ENCODE results near the gene ZBTB44. TPM values are rescaled to one million over a fixed set of nuclear protein-coding genes. Genes with fewer than 3 reads are reported as not detected.

ZBTB44 gene
- polyA plus RNA-seq, 1 of the 3 experiments (the other 2 are of a cell fraction) = 5.0 TPM

DNA sequence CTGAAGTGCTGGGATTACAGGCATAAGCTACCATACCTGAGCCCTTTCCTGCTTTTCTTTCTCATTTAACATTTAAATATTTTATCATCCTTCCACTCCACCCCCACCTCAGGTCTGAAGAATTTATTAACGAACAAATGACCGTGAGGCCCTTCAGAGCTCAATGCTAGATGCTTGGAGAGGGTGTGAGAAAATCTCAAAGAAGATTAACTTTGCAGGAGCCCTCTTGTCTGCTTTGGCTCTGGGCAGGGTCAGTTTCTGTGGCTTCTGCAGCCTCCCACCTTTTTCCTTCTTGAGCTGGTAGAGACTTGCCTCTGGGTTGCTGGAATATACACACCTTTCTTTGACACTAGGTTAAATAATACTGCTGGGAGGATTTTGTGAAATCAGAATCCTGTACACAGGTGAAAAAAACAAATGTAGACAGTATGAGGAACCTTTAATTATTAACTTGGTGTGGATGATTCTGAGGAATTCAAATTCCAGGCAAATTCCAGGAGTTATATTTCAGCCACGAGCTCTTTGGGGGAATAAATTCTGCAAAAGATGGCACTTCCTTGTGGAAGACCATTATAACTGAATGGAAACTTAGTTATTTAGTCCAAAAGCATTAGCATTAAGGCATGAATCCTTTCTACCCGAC, 3.4 kb upstream of the ZBTB44 start (continued):
- TF ChIP-seq ZBTB33 (IDR thresholded peaks at IDR 0.05; ENCODE audit: borderline replicate concordance, low read depth) = no peak
- no peak for TF ChIP-seq YY1 (IDR thresholded peaks at IDR 0.05; ENCODE audit: low read depth)
- TF ChIP-seq FOXM1 (IDR thresholded peaks at IDR 0.05; ENCODE audit: low read depth) = no peak
- no peak for TF ChIP-seq ELF1 (IDR thresholded peaks at IDR 0.05)
- TF ChIP-seq, protein P1, sequence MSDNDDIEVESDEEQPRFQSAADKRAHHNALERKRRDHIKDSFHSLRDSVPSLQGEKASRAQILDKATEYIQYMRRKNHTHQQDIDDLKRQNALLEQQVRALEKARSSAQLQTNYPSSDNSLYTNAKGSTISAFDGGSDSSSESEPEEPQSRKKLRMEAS (IDR thresholded peaks at IDR 0.05; ENCODE audit: low read depth) = no peak
- no peak for TF ChIP-seq CHD2 (IDR thresholded peaks at IDR 0.05; ENCODE audit: low read length, partially characterized antibody)
- TF ChIP-seq EZH2phosphoT487 (IDR thresholded peaks at IDR 0.05; ENCODE audit: borderline replicate concordance, low read depth) = no peak
- TF ChIP-seq NRF1 (IDR thresholded peaks at IDR 0.05; ENCODE audit: low read depth, low read length) = no peak

DNA sequence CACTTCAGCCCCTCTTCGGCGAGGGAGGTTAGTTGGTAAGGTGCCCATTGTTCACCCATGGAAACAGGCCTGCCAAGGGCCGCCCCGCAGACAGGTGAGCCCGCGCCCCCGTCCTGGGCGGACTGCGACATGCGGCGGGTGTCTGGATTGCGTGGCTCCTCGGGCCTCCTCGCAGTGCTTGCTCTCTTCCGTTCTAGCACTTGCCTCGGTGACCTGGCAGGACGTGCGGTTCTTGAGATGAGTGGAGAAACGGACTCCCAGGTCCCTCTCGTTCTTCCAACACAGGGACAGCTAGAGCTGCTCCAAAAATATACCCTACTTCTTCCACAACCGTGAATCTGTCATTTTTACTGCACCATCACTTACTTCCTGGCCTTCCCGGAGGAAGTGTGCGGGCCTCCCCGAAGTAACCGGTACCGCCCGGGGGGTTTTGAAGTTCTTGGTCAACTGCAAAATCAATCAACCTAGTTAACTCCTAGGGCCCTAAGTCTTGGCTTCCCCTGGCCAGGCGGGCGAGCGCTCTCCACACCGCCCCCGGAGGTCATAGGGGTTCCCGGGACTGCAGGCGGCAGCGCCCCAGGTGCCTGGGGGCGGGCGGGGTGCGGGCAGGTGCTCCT, 745 bp upstream of the ZBTB44 start:
- Histone ChIP-seq H3K27ac (ENCODE audit: low read depth in 2 of 2, low read length in 1 of 2) (peak overlapping the region; percentile 40 to 76; a peak in 3 of 4 replicates), H3K4me3 (ENCODE audit: low read depth in 2 of 2, low read length in 1 of 2) (peak overlapping the region; percentile 20 to 48; a peak in 3 of 4 replicates), H3K4me1 (ENCODE audit: control insufficient read depth in 1 of 2, insufficient read depth in 2 of 2, low read depth in 1 of 2, low read length in 1 of 2) (peaks cover 5 to 8% of the 10 kb centered on the region in 2 experiments; a peak in 3 of 4 replicates), H3K4me2 (peak overlapping the region; percentile 55; the same call in 1 of the 2 replicates), H3K9me3 (no peaks in the 10 kb centered on the region), H3K79me2 (ENCODE audit: insufficient read depth) (peaks cover 34% of the 10 kb centered on the region), H4K20me1 (ENCODE audit: insufficient read depth) (no peaks in the 10 kb centered on the region), H2AFZ (ENCODE audit: low read depth) (peak overlapping the region; percentile 100), H3K9ac (no peak overlapping the region), H3K36me3 (replicated peaks in 1 of 2; ENCODE audit: control insufficient read depth in 1 of 2, insufficient read depth in 2 of 2, low read length in 1 of 2) (no peaks in the 10 kb centered on the region), H3K9me2 (no peaks in the 10 kb centered on the region), H3F3A (replicated peaks; ENCODE audit: insufficient read depth) (peaks cover 3% of the 10 kb centered on the region), H3K27me3 (ENCODE audit: insufficient read depth) (no peaks in the 10 kb centered on the region)
- ChIA-PET CTCF (no interaction called here), POLR2A (no interaction called here)
- WGBS (ENCODE audit: low lambda C conversion rate) = 93% methylated on average over 21 of the region's 38 CpGs
- TF ChIP-seq TAF1 (IDR thresholded peaks at IDR 0.05; ENCODE audit: borderline replicate concordance, low read depth, low read length) = no peak
- no peak for TF ChIP-seq RXRA (IDR thresholded peaks at IDR 0.05; ENCODE audit: borderline replicate concordance, low read depth)
- TF ChIP-seq, protein P2, sequence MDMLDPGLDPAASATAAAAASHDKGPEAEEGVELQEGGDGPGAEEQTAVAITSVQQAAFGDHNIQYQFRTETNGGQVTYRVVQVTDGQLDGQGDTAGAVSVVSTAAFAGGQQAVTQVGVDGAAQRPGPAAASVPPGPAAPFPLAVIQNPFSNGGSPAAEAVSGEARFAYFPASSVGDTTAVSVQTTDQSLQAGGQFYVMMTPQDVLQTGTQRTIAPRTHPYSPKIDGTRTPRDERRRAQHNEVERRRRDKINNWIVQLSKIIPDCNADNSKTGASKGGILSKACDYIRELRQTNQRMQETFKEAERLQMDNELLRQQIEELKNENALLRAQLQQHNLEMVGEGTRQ (IDR thresholded peaks at IDR 0.05; ENCODE audit: borderline replicate concordance, low read depth, low read length) = no peak
- no peak for TF ChIP-seq YY1 (IDR thresholded peaks at IDR 0.05; ENCODE audit: low read depth)
- no peak for TF ChIP-seq TCF12 (IDR thresholded peaks at IDR 0.05)
- TF ChIP-seq FOXM1 (IDR thresholded peaks at IDR 0.05; ENCODE audit: low read depth) = no peak
- TF ChIP-seq, protein P3, sequence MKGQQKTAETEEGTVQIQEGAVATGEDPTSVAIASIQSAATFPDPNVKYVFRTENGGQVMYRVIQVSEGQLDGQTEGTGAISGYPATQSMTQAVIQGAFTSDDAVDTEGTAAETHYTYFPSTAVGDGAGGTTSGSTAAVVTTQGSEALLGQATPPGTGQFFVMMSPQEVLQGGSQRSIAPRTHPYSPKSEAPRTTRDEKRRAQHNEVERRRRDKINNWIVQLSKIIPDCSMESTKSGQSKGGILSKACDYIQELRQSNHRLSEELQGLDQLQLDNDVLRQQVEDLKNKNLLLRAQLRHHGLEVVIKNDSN (IDR thresholded peaks at IDR 0.05; ENCODE audit: borderline replicate concordance, low read depth) = no peak
- TF ChIP-seq JUND (IDR thresholded peaks at IDR 0.05) = no peak
- peak; percentile 44 for DNase-seq

Measured in SK-N-SH (cell line).